HL-60/S4 treated with retinoic acid at 250 ng/mL for 4 days and 3 days (cell line): ENCODE data around the gene DHX35.
"Not testable (repeated sequence)": the region's sequence is repeated elsewhere in the genome, so short reads cannot be mapped to it uniquely, and the experiment has no call there.

Experiments used
- in situ Hi-C: fragments of 300-500 bp; cut with MboI; formaldehyde crosslinking; loops from 2 replicates; pipeline ENCODE4 v1.7.0; 2022; ENCODE audit warnings: low sequenced_read_pairs

DHX35 gene

GRCh38 chr20:38937978-38938473, 24.1 kb upstream of the DHX35 start:
- in situ Hi-C loops = no loop called here

- in situ Hi-C loops = no loop called here
These were observed 22.5 kb upstream of the DHX35 start for GRCh38 chr20:38939686-38940085.

GRCh38 chr20:38940644-38941043, 21.5 kb upstream of the DHX35 start:
- in situ Hi-C loops = no loop called here

GRCh38 chr20:38941726-38942389, 20.3 kb upstream of the DHX35 start:
- in situ Hi-C loops = no loop called here

GRCh38 chr20:38945012-38945411, 17.1 kb upstream of the DHX35 start:
- in situ Hi-C loops = no loop called here

- in situ Hi-C loops = no loop called here
These were observed 15.3 kb upstream of the DHX35 start for GRCh38 chr20:38946836-38947235.

- in situ Hi-C loops = no loop called here
These were observed 14.2 kb upstream of the DHX35 start for GRCh38 chr20:38947931-38948362.

GRCh38 chr20:38950254-38950653, 11.9 kb upstream of the DHX35 start:
- in situ Hi-C loops = no loop called here

- in situ Hi-C loops = no loop called here
These were observed 10.5 kb upstream of the DHX35 start for GRCh38 chr20:38951611-38952010.

GRCh38 chr20:38952153-38952552, 10.0 kb upstream of the DHX35 start:
- in situ Hi-C loops = no loop called here

- in situ Hi-C loops = no loop called here
These were observed 8.4 kb upstream of the DHX35 start for GRCh38 chr20:38953630-38954340.

GRCh38 chr20:38957235-38957876, 4.8 kb upstream of the DHX35 start:
- in situ Hi-C loops = no loop called here

GRCh38 chr20:38957915-38958485, 4.1 kb upstream of the DHX35 start:
- in situ Hi-C loops = no loop called here

GRCh38 chr20:38960187-38960687, 1.9 kb upstream of the DHX35 start:
- in situ Hi-C loops = not testable (repeated sequence)

- in situ Hi-C loops = no loop called here
These were observed 557 bp upstream of the DHX35 start for GRCh38 chr20:38961530-38962043.

- in situ Hi-C loops = no loop called here
These were observed 821 bp downstream of the DHX35 start for GRCh38 chr20:38962928-38963401.

- in situ Hi-C loops = no loop called here
These were observed 1.6 kb downstream of the DHX35 start for GRCh38 chr20:38963745-38964144.

GRCh38 chr20:38965264-38965663, 3.1 kb downstream of the DHX35 start:
- in situ Hi-C loops = no loop called here

- in situ Hi-C loops = no loop called here
These were observed 5.9 kb downstream of the DHX35 start for GRCh38 chr20:38968090-38968489.

GRCh38 chr20:38969708-38970107, 7.6 kb downstream of the DHX35 start:
- in situ Hi-C loops = no loop called here

GRCh38 chr20:38970302-38970701, 8.2 kb downstream of the DHX35 start:
- in situ Hi-C loops = no loop called here
